ENCODE results near the gene ELL.
"Not testable (repeated sequence)": the region's sequence is repeated elsewhere in the genome, so short reads cannot be mapped to it uniquely, and the experiment has no call there.

The ELL gene

DNA sequence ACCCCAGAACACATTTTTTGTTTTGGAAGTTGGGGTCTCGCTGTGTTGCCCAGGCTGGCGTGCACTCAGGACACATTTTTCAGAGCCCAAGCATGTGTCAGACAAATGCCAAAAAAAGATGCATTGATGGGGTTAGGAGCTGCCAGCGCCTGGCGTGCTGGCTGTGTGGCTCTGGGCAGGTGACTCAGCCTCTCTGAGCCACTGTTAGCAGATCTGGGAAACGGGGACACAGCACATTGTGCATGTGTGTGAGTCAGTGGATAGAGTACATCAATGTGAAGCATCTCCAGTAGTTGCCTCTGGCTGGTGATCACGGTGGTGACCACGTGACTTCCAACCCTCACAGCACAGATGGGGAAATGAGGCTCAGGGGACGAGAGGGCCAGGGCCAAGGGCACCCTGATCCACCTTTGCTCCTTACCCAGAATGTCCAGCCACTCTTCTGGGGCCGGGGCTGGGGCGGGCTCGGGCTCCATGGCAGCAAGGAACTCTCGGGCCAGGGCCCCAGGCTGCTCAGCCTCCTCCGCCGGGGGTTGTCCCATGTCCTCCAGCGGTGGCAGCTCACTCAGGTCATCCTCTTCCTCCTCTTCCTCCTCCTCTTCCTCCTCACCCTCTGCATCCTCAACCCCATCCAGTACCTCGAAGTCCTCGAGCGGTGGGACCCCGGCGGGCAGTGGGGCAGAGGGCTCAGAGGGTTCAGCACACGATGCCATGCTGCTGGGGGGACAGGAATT, 19.6 kb upstream of the ELL start:
- Histone ChIP-seq H3F3A (ENCODE audit: insufficient read depth) (peaks cover 10% of the 10 kb centered on the region; the same call in 1 of the 2 replicates), H3K4me3 (ENCODE audit: insufficient read depth, low read length, poor library complexity, severe bottlenecking) (no peak overlapping the region), H3K9ac (ENCODE audit: low read length) (no peak overlapping the region), H4K20me1 (ENCODE audit: low read depth, low read length) (no peaks in the 10 kb centered on the region), H3K4me2 (ENCODE audit: low read depth, low read length, poor library complexity, severe bottlenecking) (no peak overlapping the region), H3K27me3 (ENCODE audit: low read length) (no peaks in the 10 kb centered on the region), H3K9me3 (ENCODE audit: insufficient read depth, low read length) (no peaks in the 10 kb centered on the region), H3K9me2 (replicated peaks; ENCODE audit: insufficient read depth, low read length) (no peaks in the 10 kb centered on the region), H3K36me3 (ENCODE audit: low read length) (no peaks in the 10 kb centered on the region; the same call in 1 of the 2 replicates), H3K79me2 (ENCODE audit: insufficient read depth, low read length) (peaks cover 9% of the 10 kb centered on the region; the same call in 1 of the 2 replicates), H3K27ac (ENCODE audit: low read depth, low read length) (no peak overlapping the region), H2AFZ (ENCODE audit: low read depth, low read length, severe bottlenecking) (no peak overlapping the region)
- no peak for TF ChIP-seq EZH2phosphoT487 (conservative IDR thresholded peaks at IDR 0.05; ENCODE audit: low read length)
- TF ChIP-seq, protein P1, sequence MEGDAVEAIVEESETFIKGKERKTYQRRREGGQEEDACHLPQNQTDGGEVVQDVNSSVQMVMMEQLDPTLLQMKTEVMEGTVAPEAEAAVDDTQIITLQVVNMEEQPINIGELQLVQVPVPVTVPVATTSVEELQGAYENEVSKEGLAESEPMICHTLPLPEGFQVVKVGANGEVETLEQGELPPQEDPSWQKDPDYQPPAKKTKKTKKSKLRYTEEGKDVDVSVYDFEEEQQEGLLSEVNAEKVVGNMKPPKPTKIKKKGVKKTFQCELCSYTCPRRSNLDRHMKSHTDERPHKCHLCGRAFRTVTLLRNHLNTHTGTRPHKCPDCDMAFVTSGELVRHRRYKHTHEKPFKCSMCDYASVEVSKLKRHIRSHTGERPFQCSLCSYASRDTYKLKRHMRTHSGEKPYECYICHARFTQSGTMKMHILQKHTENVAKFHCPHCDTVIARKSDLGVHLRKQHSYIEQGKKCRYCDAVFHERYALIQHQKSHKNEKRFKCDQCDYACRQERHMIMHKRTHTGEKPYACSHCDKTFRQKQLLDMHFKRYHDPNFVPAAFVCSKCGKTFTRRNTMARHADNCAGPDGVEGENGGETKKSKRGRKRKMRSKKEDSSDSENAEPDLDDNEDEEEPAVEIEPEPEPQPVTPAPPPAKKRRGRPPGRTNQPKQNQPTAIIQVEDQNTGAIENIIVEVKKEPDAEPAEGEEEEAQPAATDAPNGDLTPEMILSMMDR (IDR thresholded peaks at IDR 0.05; ENCODE audit: insufficient read depth, low read length, poor library complexity, severe bottlenecking): no peak

DNA sequence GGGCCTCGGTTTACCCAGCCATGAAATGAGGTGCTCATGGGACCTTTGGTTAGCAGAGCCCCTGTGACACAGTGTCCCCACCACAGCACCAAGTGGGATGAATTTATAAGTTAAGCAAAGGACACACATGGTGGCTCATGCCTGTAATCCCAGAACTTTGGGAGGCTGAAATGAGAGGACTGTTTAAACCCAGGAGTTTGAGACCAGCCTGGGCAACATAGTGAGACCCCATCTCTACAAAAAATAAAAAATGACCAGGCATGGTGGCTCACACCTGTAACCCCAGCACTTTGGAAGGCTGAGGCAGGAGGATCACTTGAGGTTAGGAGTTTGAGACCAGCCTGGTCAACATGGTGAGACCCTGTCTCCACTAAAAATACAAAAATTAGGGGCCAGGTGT, 18.3 kb upstream of the ELL start:
- H3K27ac ChIP-seq (ENCODE audit: low read depth, low read length); H3K36me3 ChIP-seq (ENCODE audit: low read length): not testable (repeated sequence)

DNA sequence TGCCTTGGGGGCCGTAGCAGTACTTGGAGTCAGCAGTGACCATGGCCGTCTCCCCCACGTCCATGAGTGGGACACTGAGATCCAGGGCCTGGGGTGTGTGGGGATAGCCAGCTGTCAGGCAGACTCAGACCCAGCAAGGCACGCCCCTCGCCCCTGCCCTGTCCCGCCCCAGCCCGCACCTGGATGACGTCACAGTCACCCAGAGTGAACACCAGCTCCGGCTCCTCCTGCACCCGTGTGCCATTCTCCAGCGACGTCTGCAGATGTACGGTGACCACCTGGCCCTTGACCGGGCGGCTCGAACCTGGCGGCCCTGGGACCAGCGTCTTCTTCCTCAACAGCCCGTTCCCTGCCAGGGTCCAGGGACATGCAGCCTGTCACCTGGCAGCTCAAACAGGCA, 17.5 kb upstream of the ELL start:
- H3K36me3 ChIP-seq (ENCODE audit: low read length): no peaks in the 10 kb centered on the region; the same call in 1 of the 2 replicates

More for the DNA sequence above, 18.3 kb upstream of the ELL start:
- not testable (repeated sequence) for H3K79me2 ChIP-seq (ENCODE audit: insufficient read depth, low read length); H3K4me3 ChIP-seq (ENCODE audit: insufficient read depth, low read length, poor library complexity, severe bottlenecking); H3K9me2 ChIP-seq (replicated peaks; ENCODE audit: insufficient read depth, low read length); H2AFZ ChIP-seq (ENCODE audit: low read depth, low read length, severe bottlenecking); H3K9me3 ChIP-seq (ENCODE audit: insufficient read depth, low read length); H3K27me3 ChIP-seq (ENCODE audit: low read length); H3K4me2 ChIP-seq (ENCODE audit: low read depth, low read length, poor library complexity, severe bottlenecking); H3F3A ChIP-seq (ENCODE audit: insufficient read depth); H4K20me1 ChIP-seq (ENCODE audit: low read depth, low read length); H3K9ac ChIP-seq (ENCODE audit: low read length)

More for the DNA sequence above, 17.5 kb upstream of the ELL start:
- TF ChIP-seq, protein P1 (IDR thresholded peaks at IDR 0.05; ENCODE audit: insufficient read depth, low read length, poor library complexity, severe bottlenecking): no peak
- no peak for TF ChIP-seq EZH2phosphoT487 (conservative IDR thresholded peaks at IDR 0.05; ENCODE audit: low read length)
- no peaks in the 10 kb centered on the region for H3K27me3 ChIP-seq (ENCODE audit: low read length)
- H3K79me2 ChIP-seq (ENCODE audit: insufficient read depth, low read length): peaks cover 9% of the 10 kb centered on the region; the same call in 1 of the 2 replicates
- no peaks in the 10 kb centered on the region for H3K9me2 ChIP-seq (replicated peaks; ENCODE audit: insufficient read depth, low read length)
- no peak overlapping the region for H3K4me2 ChIP-seq (ENCODE audit: low read depth, low read length, poor library complexity, severe bottlenecking)
- no peak overlapping the region for H3K27ac ChIP-seq (ENCODE audit: low read depth, low read length)
- H3K9ac ChIP-seq (ENCODE audit: low read length): no peak overlapping the region
- no peak overlapping the region for H3K4me3 ChIP-seq (ENCODE audit: insufficient read depth, low read length, poor library complexity, severe bottlenecking)
- H3K9me3 ChIP-seq (ENCODE audit: insufficient read depth, low read length): no peaks in the 10 kb centered on the region
- H3F3A ChIP-seq (ENCODE audit: insufficient read depth): peaks cover 9% of the 10 kb centered on the region; the same call in 1 of the 2 replicates
- no peaks in the 10 kb centered on the region for H4K20me1 ChIP-seq (ENCODE audit: low read depth, low read length)
- no peak overlapping the region for H2AFZ ChIP-seq (ENCODE audit: low read depth, low read length, severe bottlenecking)
